GM12874 (cell line): ENCODE data around the gene HHEX.

Experiments
- CTCF ChIP-seq: IDR thresholded peaks from 2 replicates; pipeline ENCODE4 v1.5.1; 2011; ENCODE audit warnings: low read depth, mild to moderate bottlenecking, control low read depth, low read length, moderate library complexity; ENCODE audit not compliant: insufficient read depth

HHEX gene

GRCh38 chr10:92740762-92741161 is 51.0 kb downstream of the HHEX start:
- TF ChIP-seq CTCF, result no peak

GRCh38 chr10:92742331-92743228 is 52.8 kb downstream of the HHEX start:
- no peak for TF ChIP-seq CTCF
